GM19035 (cell line): Measurements from ENCODE around the gene DDR1.

Source experiments
- ATAC-seq: cut with Tn5 transposase; IDR thresholded peaks from one replicate; pipeline ENCODE4 v1.9.1; 2021; ENCODE audit not compliant: unreplicated experiment

Gene DDR1

GRCh38 chr6:30945281-30945680 lies 61.0 kb downstream of the DDR1 start:
- ATAC-seq, result no peak

- no peak for ATAC-seq
Observed at GRCh38 chr6:30947231-30947630, 62.9 kb downstream of the DDR1 start.

- ATAC-seq, result no peak
Observed at GRCh38 chr6:30948811-30949210, 64.5 kb downstream of the DDR1 start.
